Esophagus squamous epithelium (tissue), 5 donors: ENCODE measurements around the gene GRIK4. TPM values are rescaled to one million over a fixed set of nuclear protein-coding genes. Genes with fewer than 3 reads are reported as not detected.

Experiments
- DNase-seq: peaks from one replicate; lab custom pipeline; 2025; lab: John Stamatoyannopoulos, UW
- H3K27ac ChIP-seq, 4 donors: fragments of 200-600 bp; sonication (generic); one replicate each; pipeline ENCODE4 v1.5.1; 2016 to 2019; ENCODE audit warnings: mild to moderate bottlenecking in 1 of 4
- H3K27me3 ChIP-seq, 4 donors: fragments of 200-600 bp; sonication (generic); 1 replicate in 3 of 4; 2 replicates in 1 of 4; pipeline versions ENCODE4 v1.5.1 to v1.6.0; 2017 to 2021; ENCODE audit warnings: antibody characterized with exemption in 1 of 4
- H3K36me3 ChIP-seq, 3 donors: fragments of 200-600 bp; sonication (generic); one replicate each; pipeline ENCODE4 v1.5.1; 2016 to 2019
- H3K4me1 ChIP-seq, 3 donors: fragments of 200-600 bp; sonication (generic); one replicate each; pipeline ENCODE4 v1.5.1; 2017 to 2019
- H3K4me3 ChIP-seq, 4 donors: fragments of 200-600 bp; sonication (generic); 1 replicate in 3 of 4; 2 replicates in 1 of 4; pipeline ENCODE4 v1.5.1; 2016 to 2019; ENCODE audit warnings: mild to moderate bottlenecking in 2 of 4, moderate library complexity in 1 of 4
- H3K9me3 ChIP-seq, 3 donors: fragments of 200-600 bp; sonication (generic); one replicate each; pipeline ENCODE4 v1.5.1; 2016 to 2019
- POLR2A ChIP-seq, 4 donors: fragments of 450-650 bp; IDR thresholded peaks; one replicate each; pipeline ENCODE4 v1.6.1; 2017; ENCODE audit warnings: antibody characterized with exemption in 4 of 4, mild to moderate bottlenecking in 4 of 4, moderate library complexity in 3 of 4
- WGBS, 2 donors: methylation state at CpG; one replicate each; pipeline ENCODE4 v1.1.5; 2018; 5-methylcytosine and 5-hydroxymethylcytosine counted together
- intact Hi-C: fragments of 100-400 bp; cut with DNase I; formaldehyde crosslinking; loops from one replicate; pipeline ENCODE4 v1.15.0; 2022
- total RNA-seq, 4 donors: library from RNA; depleted of rRNA; stranded (reverse); fragments of >200 nt; gene quantifications; one replicate each; pipeline ENCODE4 v1.1.0, GENCODE V29; 2016
- TF ChIP-seq, protein P1 (sequence below), 6 experiments: fragments of 450-650 bp in 4 of 6; fragments of 200-600 bp in 2 of 6; sonication (generic) in 2 of 6; IDR thresholded peaks; one replicate each; pipeline ENCODE4 v1.5.1; 2016 to 2019; ENCODE audit warnings: antibody characterized with exemption in 6 of 6, mild to moderate bottlenecking in 4 of 6, moderate library complexity in 4 of 6
- donor health status: DM: yes; HTN: yes; CAD: no.

Gene GRIK4
- total RNA-seq, 4 donors from 2014 or later: 0.15 to 0.19 TPM; not detected in 2

DNA sequence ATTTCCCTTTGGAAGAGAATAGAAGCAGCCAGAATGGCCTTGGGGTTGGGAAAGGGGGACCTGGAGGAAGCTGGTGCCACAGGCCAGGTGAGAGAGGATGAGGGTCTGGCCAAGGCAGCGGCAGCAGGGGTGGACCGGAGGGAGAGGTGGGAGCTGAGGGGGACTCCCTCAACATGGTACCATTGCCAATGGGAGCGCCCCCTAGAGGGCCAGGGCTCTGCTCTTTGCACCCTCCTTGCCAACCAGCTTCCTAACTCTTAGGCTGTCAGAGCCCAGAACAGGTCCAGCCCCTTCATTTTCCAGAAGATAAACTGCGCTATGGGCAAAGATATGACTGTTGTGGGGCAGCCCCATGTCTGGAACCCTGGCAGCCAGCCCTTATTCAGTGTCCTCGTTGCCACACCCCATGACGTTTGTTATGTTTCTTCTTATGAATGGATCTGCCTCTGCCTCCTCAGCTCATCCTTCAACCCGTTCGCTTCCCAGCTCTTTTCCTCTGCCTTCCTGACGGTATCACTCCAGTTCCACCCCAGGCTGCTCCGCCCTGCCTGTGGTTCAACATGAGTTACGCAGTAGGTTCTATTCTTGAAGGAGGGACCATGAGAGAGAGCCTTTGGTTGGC is 185.2 kb downstream of the GRIK4 start:
- Histone ChIP-seq H3K4me1 (no peaks in the 10 kb centered on the region), H3K27ac (no peak overlapping the region), H3K9me3 (no peaks in the 10 kb centered on the region), H3K27me3 (peaks cover 0 to 24% (median 0%) of the 10 kb centered on the region in 4 donors), H3K4me3 (no peak overlapping the region), H3K36me3 (no peaks in the 10 kb centered on the region)
- TF ChIP-seq, protein P1, sequence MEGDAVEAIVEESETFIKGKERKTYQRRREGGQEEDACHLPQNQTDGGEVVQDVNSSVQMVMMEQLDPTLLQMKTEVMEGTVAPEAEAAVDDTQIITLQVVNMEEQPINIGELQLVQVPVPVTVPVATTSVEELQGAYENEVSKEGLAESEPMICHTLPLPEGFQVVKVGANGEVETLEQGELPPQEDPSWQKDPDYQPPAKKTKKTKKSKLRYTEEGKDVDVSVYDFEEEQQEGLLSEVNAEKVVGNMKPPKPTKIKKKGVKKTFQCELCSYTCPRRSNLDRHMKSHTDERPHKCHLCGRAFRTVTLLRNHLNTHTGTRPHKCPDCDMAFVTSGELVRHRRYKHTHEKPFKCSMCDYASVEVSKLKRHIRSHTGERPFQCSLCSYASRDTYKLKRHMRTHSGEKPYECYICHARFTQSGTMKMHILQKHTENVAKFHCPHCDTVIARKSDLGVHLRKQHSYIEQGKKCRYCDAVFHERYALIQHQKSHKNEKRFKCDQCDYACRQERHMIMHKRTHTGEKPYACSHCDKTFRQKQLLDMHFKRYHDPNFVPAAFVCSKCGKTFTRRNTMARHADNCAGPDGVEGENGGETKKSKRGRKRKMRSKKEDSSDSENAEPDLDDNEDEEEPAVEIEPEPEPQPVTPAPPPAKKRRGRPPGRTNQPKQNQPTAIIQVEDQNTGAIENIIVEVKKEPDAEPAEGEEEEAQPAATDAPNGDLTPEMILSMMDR (IDR thresholded peaks at IDR 0.05): no peak
- TF ChIP-seq POLR2A (IDR thresholded peaks at IDR 0.05): no peak
- DNase-seq: no peak
- 69% methylated on average over 8 to 10 of the region's 11 CpGs for WGBS, 2 donors
- intact Hi-C loops: no loop called here

DNA sequence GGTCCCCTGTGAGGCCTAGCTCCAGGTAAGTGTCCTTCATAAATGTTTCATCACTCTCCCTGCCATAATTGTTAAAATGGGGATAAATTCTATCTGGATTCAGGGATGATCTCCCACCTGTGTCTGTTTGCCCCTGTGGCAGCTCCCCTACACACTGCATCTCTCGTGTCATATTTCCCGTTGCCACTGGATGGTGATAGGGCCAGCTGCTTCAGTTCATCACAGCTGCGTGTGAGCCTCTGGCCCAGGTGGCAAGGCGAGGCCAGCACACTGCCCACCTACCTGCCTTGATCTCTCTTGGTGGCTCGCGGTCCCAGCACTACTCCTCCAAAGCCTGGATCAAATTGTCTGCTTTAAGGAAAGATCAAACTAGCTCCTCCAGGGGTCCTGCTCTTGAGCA is 187.4 kb downstream of the GRIK4 start:
- Histone ChIP-seq H3K27ac (no peak overlapping the region), H3K9me3 (no peaks in the 10 kb centered on the region), H3K27me3 (peaks cover 0 to 16% (median 0%) of the 10 kb centered on the region in 4 donors), H3K4me1 (no peaks in the 10 kb centered on the region), H3K4me3 (no peak overlapping the region), H3K36me3 (no peaks in the 10 kb centered on the region)
- DNase-seq: no peak
- WGBS, 2 donors: 79 to 87% methylated on average over 4 to 5 of the region's 6 CpGs
- intact Hi-C loops: no loop called here
- no peak for TF ChIP-seq POLR2A (IDR thresholded peaks at IDR 0.05)
- TF ChIP-seq, protein P1 (IDR thresholded peaks at IDR 0.05): no peak

DNA sequence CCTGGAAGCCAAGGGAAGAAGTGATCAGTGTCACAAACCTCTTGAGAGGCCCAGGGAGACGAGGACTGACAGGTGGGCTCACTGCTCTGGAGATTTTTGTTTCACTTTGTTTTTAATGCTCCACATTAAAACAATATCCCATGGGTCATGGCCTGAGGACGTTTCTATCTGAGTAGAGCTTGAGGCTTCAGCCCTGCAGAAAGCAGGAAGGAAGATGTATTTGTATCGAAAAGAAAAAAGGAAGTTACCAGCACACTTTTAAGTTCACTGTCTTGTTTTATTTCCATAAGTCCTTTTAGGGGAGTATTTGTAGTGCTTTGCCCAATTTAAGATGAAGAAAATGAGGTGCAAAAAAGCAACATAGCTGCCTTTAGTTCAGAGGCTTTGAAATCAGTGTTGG is 191.1 kb downstream of the GRIK4 start:
- WGBS, 2 donors: 51% methylated on average over 3 of the region's 3 CpGs
- Histone ChIP-seq H3K4me1 (no peaks in the 10 kb centered on the region), H3K27ac (no peak overlapping the region), H3K9me3 (peaks cover 0 to 14% (median 7%) of the 10 kb centered on the region in 3 donors), H3K4me3 (no peak overlapping the region), H3K27me3 (peaks cover 0 to 8% (median 0%) of the 10 kb centered on the region in 4 donors), H3K36me3 (no peaks in the 10 kb centered on the region)
- intact Hi-C loops: no loop called here
- no peak for TF ChIP-seq POLR2A (IDR thresholded peaks at IDR 0.05)
- TF ChIP-seq, protein P1 (IDR thresholded peaks at IDR 0.05): no peak
- no peak for DNase-seq

DNA sequence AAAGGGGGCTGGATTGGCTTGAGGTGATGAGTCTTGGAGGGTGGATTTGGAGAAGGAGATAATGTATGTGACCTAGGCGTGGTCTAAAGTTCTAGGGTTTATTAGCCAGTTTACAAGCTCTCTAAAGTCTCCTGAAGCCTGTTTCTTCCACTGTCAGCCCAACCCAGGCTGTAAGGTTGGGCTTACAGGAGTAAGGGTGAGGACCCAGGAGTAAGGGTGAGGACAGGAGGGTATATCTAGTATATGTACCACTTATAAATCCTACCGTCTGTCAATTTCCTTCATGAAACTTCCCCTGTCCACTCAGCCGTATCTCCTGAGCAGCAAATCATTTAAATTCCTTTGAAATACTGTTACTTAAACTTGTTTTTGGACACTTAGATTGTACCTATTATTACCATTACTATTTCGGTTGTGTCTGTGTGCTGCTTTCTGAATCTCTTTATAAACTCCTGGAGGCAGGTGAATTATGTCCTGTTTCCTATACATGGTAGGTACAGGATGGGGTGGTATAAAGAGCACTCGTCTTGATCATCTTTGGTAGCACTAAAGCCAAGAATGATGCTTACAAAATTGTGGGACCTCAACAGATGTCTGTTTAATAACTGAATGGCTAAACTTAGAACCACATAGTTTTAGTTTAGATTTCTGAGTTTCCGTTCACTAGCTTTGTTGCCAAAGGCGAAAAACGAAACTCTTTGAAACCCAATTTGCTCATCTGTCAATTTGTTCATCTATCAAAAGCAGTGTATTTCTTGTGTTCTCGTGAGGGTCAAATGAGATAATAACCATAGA is 192.0 kb downstream of the GRIK4 start:
- Histone ChIP-seq H3K27me3 (peaks cover 0 to 5% (median 0%) of the 10 kb centered on the region in 4 donors), H3K9me3 (peaks cover 0 to 18% (median 13%) of the 10 kb centered on the region in 3 donors), H3K36me3 (no peaks in the 10 kb centered on the region), H3K27ac (no peak overlapping the region), H3K4me3 (no peak overlapping the region), H3K4me1 (no peaks in the 10 kb centered on the region)
- TF ChIP-seq POLR2A (IDR thresholded peaks at IDR 0.05): no peak
- no peak for DNase-seq
- intact Hi-C loops: no loop called here
- WGBS, 2 donors: 79 to 89% methylated on average over 9 of the region's 9 CpGs

DNA sequence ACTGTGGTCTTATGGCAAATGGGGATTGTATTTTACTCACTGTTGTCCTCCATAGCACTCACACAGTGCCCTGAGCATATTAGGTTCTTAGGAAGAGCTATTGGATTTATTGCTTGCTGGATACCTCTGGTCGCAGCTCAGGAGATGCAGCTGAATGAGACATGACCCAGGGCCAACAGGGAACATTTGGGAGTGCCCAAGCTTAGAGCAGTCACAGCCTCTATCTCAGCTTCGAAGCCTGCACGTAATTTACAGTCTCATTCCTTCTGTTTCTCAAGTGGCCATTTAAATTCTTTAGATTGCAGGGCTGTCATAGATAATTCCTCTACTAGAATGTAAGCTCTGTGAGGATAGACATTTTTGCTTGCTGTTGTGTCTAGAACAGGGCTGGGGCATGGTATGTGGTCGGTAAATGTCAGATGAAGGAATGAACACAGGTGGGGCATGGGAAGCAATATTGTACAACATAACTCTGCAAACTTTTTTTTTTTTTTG is 192.8 kb downstream of the GRIK4 start:
- Histone ChIP-seq H3K27me3 (peaks cover 0 to 4% (median 0%) of the 10 kb centered on the region in 4 donors), H3K4me3 (no peak overlapping the region), H3K9me3 (peaks cover 0 to 18% (median 13%) of the 10 kb centered on the region in 3 donors), H3K27ac (no peak overlapping the region), H3K4me1 (no peaks in the 10 kb centered on the region), H3K36me3 (no peaks in the 10 kb centered on the region)
- DNase-seq: no peak
- 71 to 89% methylated on average over 3 to 4 of the region's 4 CpGs for WGBS, 2 donors
- intact Hi-C loops: no loop called here
- no peak for TF ChIP-seq POLR2A (IDR thresholded peaks at IDR 0.05)
- TF ChIP-seq, protein P1 (IDR thresholded peaks at IDR 0.05): no peak
